Keratinocyte (primary cell): Measurements from ENCODE around the gene CACNA1C. TPM values are rescaled to one million over a fixed set of nuclear protein-coding genes. Genes with fewer than 3 reads are reported as not detected.
A peak's percentile ranks its signal among the peaks of the same experiment; 100 is the strongest.

Source experiments
- DNase-seq: peaks from one replicate; pipeline ENCODE4 v3.0.0-alpha.2; 2011; ENCODE audit warnings: low read depth, missing footprints, low spot score
- FAIRE-seq: peaks from 2 replicates; lab custom pipeline; 2011; peaks lifted over from hg19 to GRCh38; lab: Jason Lieb, UNC
- H2AFZ ChIP-seq: 2 replicates; pipeline ENCODE4 v1.6.0; 2012; ENCODE audit warnings: low read length, control low read depth, inconsistent platforms; ENCODE audit not compliant: control insufficient read depth
- H3K27ac ChIP-seq: 2 replicates; pipeline ENCODE4 v1.5.1; 2011; ENCODE audit warnings: low read length; ENCODE audit not compliant: control insufficient read depth, insufficient read depth
- H3K27me3 ChIP-seq: 3 replicates; pipeline ENCODE4 v1.6.0; 2011; ENCODE audit warnings: low read length; ENCODE audit not compliant: control insufficient read depth, insufficient read depth; ENCODE audit errors: extremely low read depth
- H3K36me3 ChIP-seq, 2 experiments: 2 replicates in 1 of 2; 3 replicates in 1 of 2; pipeline ENCODE4 v1.5.1; 2011; ENCODE audit warnings: low read length in 2 of 2, mild to moderate bottlenecking in 1 of 2; ENCODE audit not compliant: control insufficient read depth in 2 of 2, insufficient read depth in 2 of 2; ENCODE audit errors: extremely low read depth in 1 of 2
- H3K4me1 ChIP-seq: 3 replicates; pipeline ENCODE4 v1.5.1; 2011; ENCODE audit warnings: low read length; ENCODE audit not compliant: control insufficient read depth, insufficient read depth; ENCODE audit errors: extremely low read depth
- H3K4me2 ChIP-seq: 3 replicates; pipeline ENCODE4 v1.6.0; 2011; ENCODE audit warnings: low read depth, low read length; ENCODE audit not compliant: control insufficient read depth, insufficient read depth; ENCODE audit errors: extremely low read depth
- H3K4me3 ChIP-seq, 3 experiments: fragments of 200-600 bp in 1 of 3; sonication (generic) in 1 of 3; 2 replicates in 2 of 3; 3 replicates in 1 of 3; pipeline ENCODE4 v1.5.1; 2011 to 2016; ENCODE audit warnings: low read length in 3 of 3, mild to moderate bottlenecking in 3 of 3, control low read depth in 2 of 3, inconsistent platforms in 1 of 3, low read depth in 1 of 3, mixed read lengths in 1 of 3, mixed run types in 1 of 3, moderate library complexity in 1 of 3; ENCODE audit not compliant: control insufficient read depth in 2 of 3, insufficient read depth in 2 of 3; ENCODE audit errors: extremely low read depth in 1 of 3
- H3K79me2 ChIP-seq: 2 replicates; pipeline ENCODE4 v1.6.0; 2012; ENCODE audit warnings: low read length; ENCODE audit not compliant: control insufficient read depth, insufficient read depth
- H3K9ac ChIP-seq: 3 replicates; pipeline ENCODE4 v1.6.0; 2011; ENCODE audit warnings: low read length; ENCODE audit not compliant: control insufficient read depth, insufficient read depth; ENCODE audit errors: extremely low read depth
- H3K9me1 ChIP-seq: 3 replicates; pipeline ENCODE4 v1.6.0; 2011; ENCODE audit warnings: low read length; ENCODE audit not compliant: control insufficient read depth, insufficient read depth; ENCODE audit errors: extremely low read depth
- H3K9me3 ChIP-seq: 2 replicates; pipeline ENCODE4 v1.5.1; 2012; ENCODE audit warnings: low read depth, low read length; ENCODE audit not compliant: control insufficient read depth
- H4K20me1 ChIP-seq: 3 replicates; pipeline ENCODE4 v1.6.0; 2011; ENCODE audit warnings: low read length; ENCODE audit not compliant: control insufficient read depth, insufficient read depth; ENCODE audit errors: extremely low read depth
- EZH2 ChIP-seq: IDR thresholded peaks from one replicate; pipeline ENCODE4 v1.6.1; 2012; ENCODE audit warnings: inconsistent platforms, mild to moderate bottlenecking, low read length, moderate library complexity
- dilution Hi-C: fragments of 300-500 bp; cut with MboI; formaldehyde crosslinking; loops from one replicate; pipeline ENCODE4 v1.7.0; 2020; ENCODE audit warnings: low sequenced_read_pairs; ENCODE audit not compliant: extremely low pct_ligation_motif_present
- polyA plus RNA-seq, 5 experiments: library from polyadenylated mRNA; depleted of rRNA in 3 of 5; stranded (reverse) in 3 of 5; stranded (forward) in 1 of 5; unstranded in 1 of 5; fragments of >200 nt; gene quantifications; 1 replicate in 1 of 5; 2 replicates in 3 of 5; 3 replicates in 1 of 5; pipeline versions ENCODE4 v1.2.1 to v1.2.3, GENCODE V29; 2011 to 2012; ENCODE audit warnings: missing spikeins in 2 of 5, low read depth in 1 of 5, low replicate concordance in 1 of 5
- TF ChIP-seq, protein P1 (sequence below), 3 experiments: IDR thresholded peaks in 1 of 3; conservative IDR thresholded peaks in 1 of 3; optimal IDR thresholded peaks in 1 of 3; 2 replicates in 2 of 3; 3 replicates in 1 of 3; pipeline versions ENCODE3 to v1.5.1; 2011; ENCODE audit warnings: low read length in 3 of 3, mild to moderate bottlenecking in 3 of 3, moderate library complexity in 2 of 3, control low read depth in 1 of 3, inconsistent platforms in 1 of 3; ENCODE audit not compliant: insufficient read depth in 2 of 3; ENCODE audit errors: extremely low read depth in 1 of 3

CACNA1C gene
- polyA plus RNA-seq, 1 donor (not counting 4 experiments of a cell fraction or from before 2014, with no cell fraction given), result not detected

DNA sequence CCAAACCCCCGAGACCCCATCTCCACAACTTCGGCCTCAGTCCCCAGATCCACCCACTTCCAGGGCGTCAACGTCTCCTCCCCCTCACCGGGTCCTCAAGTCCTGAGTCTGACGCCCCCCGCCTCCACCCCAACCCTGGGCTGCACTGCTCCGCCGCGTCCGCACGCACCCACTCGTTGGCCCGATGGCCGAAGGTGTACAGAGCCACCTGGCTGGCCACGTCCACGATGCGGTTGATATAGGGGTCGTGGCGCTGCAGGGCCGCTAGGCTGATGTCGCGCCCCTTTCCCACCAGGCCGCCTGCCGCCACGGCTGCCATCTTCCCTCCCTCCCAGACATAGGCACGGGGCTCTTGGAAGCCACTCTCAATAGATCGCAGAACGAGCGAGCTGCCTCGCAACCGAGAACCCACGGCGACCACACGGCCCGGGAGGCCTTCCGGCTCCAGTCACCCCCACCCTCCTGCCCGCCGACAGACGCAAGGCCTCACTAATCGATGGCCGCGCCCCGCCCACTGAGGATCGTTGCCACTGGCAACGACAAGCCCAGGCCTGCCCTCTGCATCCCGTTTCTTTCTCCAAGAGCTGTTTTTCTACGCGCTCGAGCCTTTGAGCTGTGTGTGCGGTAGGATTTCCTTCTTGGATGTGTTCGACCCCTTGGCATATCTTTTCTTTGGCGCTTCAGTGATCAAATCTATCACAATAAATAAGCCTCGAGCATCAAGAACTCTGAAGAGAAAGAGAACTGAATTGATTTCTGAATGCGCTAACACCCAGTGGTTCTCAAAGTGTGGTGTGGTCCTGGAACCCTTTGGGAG lies 48.5 kb upstream of the CACNA1C start, which contains the start of gene DCP1B:
TSS of gene DCP1B (minus strand) at position 345 of the 817 bp plus-strand sequence. CDS start at position 319, 26 bp downstream.
- Histone ChIP-seq H2AFZ (peak within 1 kb of the TSS; percentile 98), H3K27ac (peak within 1 kb of the TSS; percentile 82), H3K36me3 (no peaks in the 10 kb centered on the region), H3K4me1 (peaks cover 4% of the 10 kb centered on the region), H3K9me3 (no peaks in the 10 kb centered on the region), H3K4me3 (peak within 1 kb of the TSS; percentile 83 to 97 (median 88)), H4K20me1 (no peaks in the 10 kb centered on the region), H3K9ac (peak within 1 kb of the TSS; percentile 91), H3K79me2 (no peaks in the 10 kb centered on the region), H3K9me1 (no peaks in the 10 kb centered on the region), H3K27me3 (no peaks in the 10 kb centered on the region), H3K4me2 (peak within 1 kb of the TSS; percentile 88)
- FAIRE-seq (peak; percentile 44), DNase-seq (peak; percentile 73)
- dilution Hi-C loops, result no loop called here
- TF ChIP-seq EZH2, result no peak
- TF ChIP-seq, protein P1, sequence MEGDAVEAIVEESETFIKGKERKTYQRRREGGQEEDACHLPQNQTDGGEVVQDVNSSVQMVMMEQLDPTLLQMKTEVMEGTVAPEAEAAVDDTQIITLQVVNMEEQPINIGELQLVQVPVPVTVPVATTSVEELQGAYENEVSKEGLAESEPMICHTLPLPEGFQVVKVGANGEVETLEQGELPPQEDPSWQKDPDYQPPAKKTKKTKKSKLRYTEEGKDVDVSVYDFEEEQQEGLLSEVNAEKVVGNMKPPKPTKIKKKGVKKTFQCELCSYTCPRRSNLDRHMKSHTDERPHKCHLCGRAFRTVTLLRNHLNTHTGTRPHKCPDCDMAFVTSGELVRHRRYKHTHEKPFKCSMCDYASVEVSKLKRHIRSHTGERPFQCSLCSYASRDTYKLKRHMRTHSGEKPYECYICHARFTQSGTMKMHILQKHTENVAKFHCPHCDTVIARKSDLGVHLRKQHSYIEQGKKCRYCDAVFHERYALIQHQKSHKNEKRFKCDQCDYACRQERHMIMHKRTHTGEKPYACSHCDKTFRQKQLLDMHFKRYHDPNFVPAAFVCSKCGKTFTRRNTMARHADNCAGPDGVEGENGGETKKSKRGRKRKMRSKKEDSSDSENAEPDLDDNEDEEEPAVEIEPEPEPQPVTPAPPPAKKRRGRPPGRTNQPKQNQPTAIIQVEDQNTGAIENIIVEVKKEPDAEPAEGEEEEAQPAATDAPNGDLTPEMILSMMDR (optimal IDR thresholded peaks at IDR 0.05 in 1 of 3, IDR thresholded peaks at IDR 0.05 in 1 of 3, conservative IDR thresholded peaks at IDR 0.05 in 1 of 3; ENCODE audit: extremely low read depth in 1 of 3, insufficient read depth in 2 of 3, low read length in 3 of 3), result no peak

DNA sequence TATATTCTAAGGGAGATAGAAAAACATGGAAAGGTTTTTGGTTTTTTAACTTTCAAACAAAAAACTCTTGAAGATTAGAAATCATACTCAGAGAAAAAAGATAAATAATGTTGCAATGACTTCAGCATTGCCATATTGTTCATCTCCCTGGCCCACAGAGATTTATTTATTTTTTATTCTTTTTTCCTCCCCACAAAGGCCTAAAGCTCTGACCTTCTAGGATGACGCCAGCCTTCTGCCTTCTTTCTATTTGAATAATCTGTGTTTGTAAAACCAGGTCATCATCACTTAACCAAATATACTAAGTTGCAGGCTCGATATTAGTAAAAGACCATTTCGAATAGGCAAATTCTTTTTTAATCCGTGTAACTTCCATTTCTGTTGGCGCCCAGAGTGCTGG lies 44.1 kb upstream of the CACNA1C start:
- Histone ChIP-seq H3K79me2 (no peaks in the 10 kb centered on the region), H2AFZ (no peak overlapping the region), H3K36me3 (no peaks in the 10 kb centered on the region), H4K20me1 (no peaks in the 10 kb centered on the region), H3K27me3 (no peaks in the 10 kb centered on the region), H3K9me1 (no peaks in the 10 kb centered on the region), H3K4me3 (no peak overlapping the region), H3K4me2 (no peak overlapping the region), H3K9me3 (no peaks in the 10 kb centered on the region), H3K27ac (no peak overlapping the region), H3K4me1 (no peaks in the 10 kb centered on the region), H3K9ac (no peak overlapping the region)
- FAIRE-seq (no peak), DNase-seq (no peak)
- TF ChIP-seq, protein P1 (optimal IDR thresholded peaks at IDR 0.05 in 1 of 3, IDR thresholded peaks at IDR 0.05 in 1 of 3, conservative IDR thresholded peaks at IDR 0.05 in 1 of 3; ENCODE audit: extremely low read depth in 1 of 3, insufficient read depth in 2 of 3, low read length in 3 of 3), result no peak
- no peak for TF ChIP-seq EZH2
- dilution Hi-C loops, result no loop called here
